DND-41 (cell line): ENCODE results near the gene ARID3A.

Experiments used
- ATAC-seq: fragments of 200-7000 bp; cut with Tn5 transposase; 3 replicates; pipeline ENCODE4 v1.9.1; 2021; ENCODE audit warnings: low read depth; ENCODE audit not compliant: insufficient read depth
- DNase-seq: peaks from one replicate; pipeline ENCODE4 v3.0.0-alpha.2; 2020
- H2AFZ ChIP-seq: 2 replicates; pipeline ENCODE4 v1.6.0; 2012; ENCODE audit warnings: low read depth, low read length
- H3K27ac ChIP-seq: 2 replicates; pipeline ENCODE4 v1.5.1; 2012; ENCODE audit warnings: low read length, inconsistent platforms
- H3K27me3 ChIP-seq: fragments of 200-600 bp; sonication (generic); 2 replicates; pipeline ENCODE4 v1.6.0; 2012; ENCODE audit warnings: low read length, mild to moderate bottlenecking, inconsistent platforms; ENCODE audit not compliant: insufficient read depth, poor library complexity
- H3K36me3 ChIP-seq: 2 replicates; pipeline ENCODE4 v1.5.1; 2012; ENCODE audit warnings: low read length, inconsistent platforms; ENCODE audit not compliant: insufficient read depth
- H3K4me1 ChIP-seq: 2 replicates; pipeline ENCODE4 v1.5.1; 2012; ENCODE audit warnings: mild to moderate bottlenecking, low read length; ENCODE audit not compliant: insufficient read depth
- H3K4me2 ChIP-seq: 2 replicates; pipeline ENCODE4 v1.6.0; 2012; ENCODE audit warnings: mild to moderate bottlenecking, moderate library complexity, low read length, inconsistent platforms; ENCODE audit not compliant: insufficient read depth
- H3K4me3 ChIP-seq, 2 experiments: fragments of 200-600 bp in 1 of 2; shearing (Covaris generic) in 1 of 2; 2 replicates each; pipeline ENCODE4 v1.5.1; 2012 to 2016; ENCODE audit warnings: inconsistent platforms in 2 of 2, low read length in 2 of 2, mild to moderate bottlenecking in 2 of 2, low read depth in 1 of 2, moderate library complexity in 1 of 2
- H3K79me2 ChIP-seq: 2 replicates; pipeline ENCODE4 v1.6.0; 2012; ENCODE audit warnings: low read length, inconsistent platforms; ENCODE audit not compliant: insufficient read depth
- H3K9ac ChIP-seq: 2 replicates; pipeline ENCODE4 v1.6.0; 2012; ENCODE audit warnings: low read depth, mild to moderate bottlenecking, inconsistent platforms, low read length, moderate library complexity
- H3K9me3 ChIP-seq: 2 replicates; pipeline ENCODE4 v1.5.1; 2012; ENCODE audit warnings: low read length, moderate library complexity, mild to moderate bottlenecking, inconsistent platforms; ENCODE audit not compliant: insufficient read depth, severe bottlenecking
- H4K20me1 ChIP-seq: 2 replicates; pipeline ENCODE4 v1.6.0; 2012; ENCODE audit warnings: low read length; ENCODE audit not compliant: insufficient read depth
- EZH2 ChIP-seq: IDR thresholded peaks from 3 replicates; pipeline ENCODE4 v1.6.1; 2012; ENCODE audit warnings: borderline replicate concordance, low read depth, mild to moderate bottlenecking, moderate library complexity, low read length, inconsistent platforms; ENCODE audit not compliant: severe bottlenecking
- TF ChIP-seq, protein P1 (sequence below): IDR thresholded peaks from 2 replicates; pipeline ENCODE4 v1.5.1; 2012; ENCODE audit warnings: borderline replicate concordance, low read length, moderate library complexity, mild to moderate bottlenecking; ENCODE audit not compliant: poor library complexity, severe bottlenecking; ENCODE audit errors: extremely low read depth

The ARID3A gene

DNA sequence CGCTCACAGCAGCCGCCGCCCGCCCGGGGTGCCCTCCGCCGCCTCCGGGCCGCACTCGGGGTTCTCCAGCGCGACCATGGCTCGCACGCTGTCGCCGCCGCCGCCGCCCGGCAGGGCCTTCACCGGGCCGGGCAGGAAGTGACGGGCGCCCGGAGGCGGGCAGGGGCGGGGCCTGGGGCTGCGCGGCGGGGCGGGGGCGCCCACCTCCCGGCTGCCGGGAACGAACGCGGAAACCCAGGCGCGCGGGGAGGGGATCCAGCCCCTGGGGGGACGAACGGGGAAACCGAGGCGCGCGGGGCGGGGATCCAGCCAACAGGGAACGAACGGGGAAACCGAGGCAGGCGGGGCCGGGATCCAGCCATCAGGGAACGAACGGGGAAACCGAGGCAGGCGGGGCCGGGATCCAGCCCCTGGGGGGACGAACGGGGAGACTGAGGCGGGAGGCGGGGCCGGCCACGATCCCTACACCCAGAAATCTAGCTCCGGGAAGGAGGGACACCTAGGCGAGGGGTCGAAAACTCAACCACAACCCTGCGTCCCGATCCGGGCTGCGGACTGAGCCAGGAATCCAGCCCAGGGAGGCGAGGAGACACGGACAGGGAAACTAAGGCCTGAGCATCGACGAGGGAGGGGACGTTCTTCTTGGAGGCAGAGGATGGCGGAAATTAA lies 12.6 kb upstream of the ARID3A start, which contains the start of gene R3HDM4:
TSS of gene R3HDM4 (minus strand) at position 140 of the 669 bp plus-strand sequence. CDS start at position 78, 62 bp downstream.
- H3K27ac ChIP-seq, result peak within 1 kb of the TSS; percentile 83
- H2AFZ ChIP-seq, result peak within 1 kb of the TSS; percentile 90
- no peaks in the 10 kb centered on the region; the same call in 1 of the 2 replicates for H3K36me3 ChIP-seq
- H3K4me1 ChIP-seq, result peaks cover 11% of the 10 kb centered on the region
- no peaks in the 10 kb centered on the region for H3K9me3 ChIP-seq
- H3K27me3 ChIP-seq, result no peaks in the 10 kb centered on the region
- H3K4me3 ChIP-seq, result peak within 1 kb of the TSS; percentile 66 to 83; a peak in 3 of 4 replicates
- ATAC-seq (peak; percentile 95), DNase-seq (peak; percentile 83)
- H3K9ac ChIP-seq, result peak within 1 kb of the TSS; percentile 91
- TF ChIP-seq, protein P1, sequence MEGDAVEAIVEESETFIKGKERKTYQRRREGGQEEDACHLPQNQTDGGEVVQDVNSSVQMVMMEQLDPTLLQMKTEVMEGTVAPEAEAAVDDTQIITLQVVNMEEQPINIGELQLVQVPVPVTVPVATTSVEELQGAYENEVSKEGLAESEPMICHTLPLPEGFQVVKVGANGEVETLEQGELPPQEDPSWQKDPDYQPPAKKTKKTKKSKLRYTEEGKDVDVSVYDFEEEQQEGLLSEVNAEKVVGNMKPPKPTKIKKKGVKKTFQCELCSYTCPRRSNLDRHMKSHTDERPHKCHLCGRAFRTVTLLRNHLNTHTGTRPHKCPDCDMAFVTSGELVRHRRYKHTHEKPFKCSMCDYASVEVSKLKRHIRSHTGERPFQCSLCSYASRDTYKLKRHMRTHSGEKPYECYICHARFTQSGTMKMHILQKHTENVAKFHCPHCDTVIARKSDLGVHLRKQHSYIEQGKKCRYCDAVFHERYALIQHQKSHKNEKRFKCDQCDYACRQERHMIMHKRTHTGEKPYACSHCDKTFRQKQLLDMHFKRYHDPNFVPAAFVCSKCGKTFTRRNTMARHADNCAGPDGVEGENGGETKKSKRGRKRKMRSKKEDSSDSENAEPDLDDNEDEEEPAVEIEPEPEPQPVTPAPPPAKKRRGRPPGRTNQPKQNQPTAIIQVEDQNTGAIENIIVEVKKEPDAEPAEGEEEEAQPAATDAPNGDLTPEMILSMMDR, result no peak
- no peak for TF ChIP-seq EZH2
- peaks cover 39% of the 10 kb centered on the region for H3K79me2 ChIP-seq
- peak within 1 kb of the TSS; percentile 82 for H3K4me2 ChIP-seq
- H4K20me1 ChIP-seq, result peaks cover 3% of the 10 kb centered on the region

DNA sequence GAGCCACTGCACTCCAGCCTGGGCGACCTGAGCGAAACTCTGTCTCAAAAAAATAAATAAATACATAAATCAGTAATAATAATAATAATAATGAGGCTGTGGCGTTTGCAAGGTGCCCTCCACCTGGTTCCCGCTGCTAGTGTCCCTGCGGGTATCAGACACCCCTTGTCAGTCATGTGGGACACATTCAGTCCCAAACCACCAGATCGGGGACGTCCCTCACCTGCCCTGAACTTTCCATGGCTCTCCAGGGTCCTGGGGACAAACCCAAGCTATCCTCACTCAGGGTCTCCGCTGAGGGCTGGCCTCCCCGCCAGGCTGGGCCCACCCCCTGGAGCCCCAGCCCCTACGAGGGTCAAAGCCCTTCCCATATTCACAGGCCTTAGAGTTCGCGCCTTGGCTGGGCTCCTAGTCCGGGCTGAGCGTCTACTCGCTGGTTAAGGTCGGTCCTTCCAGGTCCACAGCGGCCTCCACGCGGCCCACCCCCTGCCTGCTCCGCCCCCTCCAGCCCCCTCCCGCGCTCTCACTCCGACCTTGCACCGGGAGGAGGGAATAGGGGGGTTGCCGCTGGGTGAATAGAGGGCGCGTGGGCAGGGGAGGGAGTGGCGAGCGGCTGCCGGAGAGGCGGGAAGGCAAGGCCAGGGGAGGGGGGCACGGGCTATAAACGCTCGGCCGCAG lies 9.1 kb upstream of the ARID3A start:
- no peak overlapping the region for H2AFZ ChIP-seq
- no peak for TF ChIP-seq EZH2
- TF ChIP-seq, protein P1, result no peak
- no peak overlapping the region for H3K9ac ChIP-seq
- no peak overlapping the region for H3K4me3 ChIP-seq
- ATAC-seq (no peak), DNase-seq (no peak)
- H3K4me1 ChIP-seq, result peaks cover 11% of the 10 kb centered on the region
- peaks cover 3% of the 10 kb centered on the region for H3K27me3 ChIP-seq
- peaks cover 15% of the 10 kb centered on the region for H3K79me2 ChIP-seq
- H4K20me1 ChIP-seq, result no peaks in the 10 kb centered on the region
- H3K27ac ChIP-seq, result no peak overlapping the region
- H3K36me3 ChIP-seq, result no peaks in the 10 kb centered on the region; the same call in 1 of the 2 replicates
- H3K9me3 ChIP-seq, result no peaks in the 10 kb centered on the region
- no peak overlapping the region for H3K4me2 ChIP-seq

DNA sequence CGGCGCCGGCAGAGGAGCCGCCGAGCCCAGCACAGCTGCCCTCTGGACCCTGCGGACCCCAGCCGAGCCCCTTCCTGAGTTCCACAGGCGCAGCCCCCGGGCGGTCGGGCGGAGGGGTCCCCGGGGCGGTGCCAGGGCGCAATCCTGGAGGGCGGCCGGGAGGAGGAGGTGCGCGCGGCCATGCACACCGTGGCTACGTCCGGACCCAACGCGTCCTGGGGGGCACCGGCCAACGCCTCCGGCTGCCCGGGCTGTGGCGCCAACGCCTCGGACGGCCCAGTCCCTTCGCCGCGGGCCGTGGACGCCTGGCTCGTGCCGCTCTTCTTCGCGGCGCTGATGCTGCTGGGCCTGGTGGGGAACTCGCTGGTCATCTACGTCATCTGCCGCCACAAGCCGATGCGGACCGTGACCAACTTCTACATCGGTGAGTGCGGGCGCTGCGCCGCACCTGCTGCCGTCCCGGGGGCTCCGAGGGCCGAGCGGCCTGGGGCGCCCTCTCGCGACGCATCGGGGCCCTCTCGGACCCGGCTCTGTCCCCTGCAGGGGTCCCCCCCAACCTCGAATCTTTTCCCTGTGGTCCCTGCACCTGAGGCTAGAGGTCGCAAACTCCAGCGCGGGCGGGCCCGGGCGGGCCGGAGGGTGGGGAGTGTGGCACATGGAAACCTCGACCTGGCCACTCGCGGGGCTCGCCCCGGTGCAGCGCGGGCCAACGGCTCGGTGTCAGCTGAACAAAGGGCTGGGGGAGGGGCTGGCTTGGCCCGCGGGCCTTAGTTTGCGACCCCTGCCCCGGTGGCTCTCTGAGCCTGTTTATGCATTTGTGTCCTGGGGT lies 8.3 kb upstream of the ARID3A start, which contains the start of gene KISS1R:
TSS of gene KISS1R (plus strand) at position 11 of the 829 bp plus-strand sequence. CDS start at position 181, 170 bp downstream.
- TF ChIP-seq, protein P1, result no peak
- TF ChIP-seq EZH2, result no peak
- Histone ChIP-seq H3K4me2 (no peak within 1 kb of the TSS), H3K27me3 (peaks cover 3% of the 10 kb centered on the region), H4K20me1 (no peaks in the 10 kb centered on the region), H3K79me2 (peaks cover 10% of the 10 kb centered on the region), H3K9me3 (no peaks in the 10 kb centered on the region), H2AFZ (no peak within 1 kb of the TSS), H3K36me3 (no peaks in the 10 kb centered on the region; the same call in 1 of the 2 replicates), H3K4me3 (no peak within 1 kb of the TSS), H3K4me1 (peaks cover 16% of the 10 kb centered on the region), H3K9ac (no peak within 1 kb of the TSS), H3K27ac (no peak within 1 kb of the TSS)
- DNase-seq, result no peak
- ATAC-seq, result no peak
